Tibial artery (tissue), 4 donors: ENCODE data around the gene PARD3B.

Experiments used
- DNase-seq, 2 donors: peaks; one replicate each; pipeline ENCODE4 v3.0.0-alpha.2; 2019
- H3K27ac ChIP-seq, 2 donors: fragments of 200-600 bp; sonication (generic) in 1 of 2; 1 replicate in 1 of 2; 2 replicates in 1 of 2; pipeline ENCODE4 v1.5.1; 2018 to 2019; ENCODE audit warnings: mild to moderate bottlenecking in 1 of 2
- H3K27me3 ChIP-seq, 2 donors: fragments of 200-600 bp; sonication (generic) in 1 of 2; one replicate each; pipeline versions ENCODE4 v1.5.1 to v1.6.0; 2016 to 2019
- H3K36me3 ChIP-seq, 3 donors: fragments of 200-600 bp; sonication (generic) in 2 of 3; one replicate each; pipeline ENCODE4 v1.5.1; 2016 to 2019; ENCODE audit warnings: mild to moderate bottlenecking in 2 of 3
- H3K4me1 ChIP-seq, 4 donors: fragments of 200-600 bp; sonication (generic) in 2 of 4; 1 replicate in 3 of 4; 2 replicates in 1 of 4; pipeline ENCODE4 v1.5.1; 2016 to 2019
- H3K4me3 ChIP-seq, 2 donors: fragments of 200-600 bp; sonication (generic) in 1 of 2; 1 replicate in 1 of 2; 2 replicates in 1 of 2; pipeline ENCODE4 v1.5.1; 2018 to 2019; ENCODE audit warnings: mild to moderate bottlenecking in 2 of 2
- H3K9me3 ChIP-seq, 3 donors: fragments of 200-600 bp; sonication (generic) in 1 of 3; one replicate each; pipeline ENCODE4 v1.5.1; 2016 to 2019
- CTCF ChIP-seq, 2 experiments: fragments of 200-600 bp in 1 of 2; fragments of 450-650 bp in 1 of 2; IDR thresholded peaks; one replicate each; pipeline ENCODE4 v1.5.1; 2017 to 2019; ENCODE audit warnings: antibody characterized with exemption in 2 of 2, mild to moderate bottlenecking in 1 of 2, moderate library complexity in 1 of 2
- intact Hi-C: fragments of 100-400 bp; cut with DNase I; formaldehyde crosslinking; loops from one replicate; pipeline ENCODE4 v1.15.0; 2023; ENCODE audit warnings: low total_unique reads

PARD3B gene

DNA sequence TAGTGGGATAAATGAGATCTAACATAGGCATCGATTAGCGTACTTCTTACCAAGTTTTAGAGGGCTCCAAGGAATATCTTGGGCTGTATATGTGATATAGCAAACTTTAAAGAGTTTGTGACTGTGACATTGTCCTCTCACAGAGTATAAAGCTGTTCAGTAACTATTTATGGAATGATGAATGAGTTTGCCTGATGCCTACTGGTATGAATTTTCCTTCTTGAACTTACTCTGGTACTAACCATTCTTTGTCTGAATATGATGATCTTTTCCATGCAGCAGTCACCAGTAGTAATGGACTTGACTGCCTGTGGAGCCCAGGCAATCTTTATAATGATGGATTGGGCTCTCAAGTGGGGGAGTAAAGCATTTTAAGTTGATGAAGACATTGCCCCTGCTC lies 120.5 kb downstream of the PARD3B start:
- intact Hi-C loops = no loop called here
- peak overlapping the region in 1 of 2 donors; percentile 29 for H3K27ac ChIP-seq

GRCh38 chr2:204667990-204668389 lies 122.7 kb downstream of the PARD3B start:
- H3K4me1 ChIP-seq = peaks cover 0 to 39% (median 15%) of the 10 kb centered on the region in 4 donors
- H3K9me3 ChIP-seq = no peaks in the 10 kb centered on the region
- H3K27me3 ChIP-seq = no peaks in the 10 kb centered on the region
- H3K4me3 ChIP-seq = no peak overlapping the region
- H3K27ac ChIP-seq = no peak overlapping the region
- TF ChIP-seq CTCF (IDR thresholded peaks at IDR 0.05) = no peak
- intact Hi-C loops = no loop called here
- H3K36me3 ChIP-seq = no peaks in the 10 kb centered on the region
- DNase-seq = no peak

More for the DNA sequence above, 120.5 kb downstream of the PARD3B start:
- Histone ChIP-seq H3K9me3 (no peaks in the 10 kb centered on the region), H3K36me3 (no peaks in the 10 kb centered on the region), H3K4me3 (no peak overlapping the region), H3K27me3 (no peaks in the 10 kb centered on the region), H3K4me1 (peaks cover 0 to 39% (median 15%) of the 10 kb centered on the region in 4 donors)
- TF ChIP-seq CTCF (IDR thresholded peaks at IDR 0.05) = no peak
- DNase-seq = no peak

DNA sequence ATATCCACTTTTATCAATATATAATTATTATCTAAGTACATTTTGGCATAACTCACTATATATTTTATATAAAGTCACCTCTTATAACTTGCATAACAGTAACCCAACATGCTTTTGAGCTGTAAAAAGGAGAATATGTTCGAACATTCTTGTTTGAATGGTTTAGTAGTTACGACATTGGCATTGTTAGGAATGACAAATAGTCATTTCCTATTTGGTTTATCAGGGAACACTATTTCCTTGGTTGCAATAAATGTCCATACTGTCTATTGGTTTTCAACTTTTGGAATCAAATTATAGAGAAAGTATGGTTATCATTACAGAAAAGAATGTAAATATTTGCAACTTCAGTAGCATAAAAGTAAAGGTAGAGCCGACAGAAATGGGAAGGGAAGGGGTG lies 124.1 kb downstream of the PARD3B start:
- Histone ChIP-seq H3K27me3 (no peaks in the 10 kb centered on the region), H3K4me1 (peaks cover 0 to 33% (median 13%) of the 10 kb centered on the region in 4 donors), H3K4me3 (no peak overlapping the region), H3K9me3 (no peaks in the 10 kb centered on the region), H3K27ac (no peak overlapping the region), H3K36me3 (no peaks in the 10 kb centered on the region)
- DNase-seq = no peak
- TF ChIP-seq CTCF (IDR thresholded peaks at IDR 0.05) = no peak
- intact Hi-C loops = no loop called here

- TF ChIP-seq CTCF (IDR thresholded peaks at IDR 0.05) = no peak
- Histone ChIP-seq H3K4me3 (no peak overlapping the region), H3K36me3 (no peaks in the 10 kb centered on the region), H3K27ac (no peak overlapping the region), H3K9me3 (no peaks in the 10 kb centered on the region), H3K4me1 (peaks cover 0 to 26% (median 9%) of the 10 kb centered on the region in 4 donors), H3K27me3 (no peaks in the 10 kb centered on the region)
- no peak for DNase-seq
- intact Hi-C loops = no loop called here
Measured at GRCh38 chr2:204670124-204670523, 124.8 kb downstream of the PARD3B start.

DNA sequence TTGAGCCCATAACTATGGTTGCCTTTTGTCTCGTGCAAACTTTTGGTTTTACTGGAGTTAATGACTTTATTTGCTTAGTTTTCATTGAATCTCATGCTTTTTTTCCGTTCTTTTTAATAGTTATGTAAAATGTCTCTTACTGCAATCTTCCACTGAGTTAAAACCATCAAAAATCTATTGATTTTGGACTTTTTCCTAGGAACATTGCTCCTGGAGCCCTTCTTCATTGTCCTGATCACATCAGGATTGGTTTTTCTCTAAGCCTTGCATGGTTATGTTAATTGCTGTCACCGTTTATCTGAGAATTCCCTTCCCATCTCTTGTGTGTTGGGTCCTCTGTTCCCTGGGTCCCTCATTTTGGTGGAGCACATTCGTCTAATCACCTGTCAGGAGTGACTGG lies 125.5 kb downstream of the PARD3B start:
- H3K27me3 ChIP-seq = no peaks in the 10 kb centered on the region
- no peak for DNase-seq
- TF ChIP-seq CTCF (IDR thresholded peaks at IDR 0.05) = no peak
- no peaks in the 10 kb centered on the region for H3K36me3 ChIP-seq
- peaks cover 0 to 20% (median 3%) of the 10 kb centered on the region in 4 donors for H3K4me1 ChIP-seq
- intact Hi-C loops = no loop called here
- no peak overlapping the region for H3K27ac ChIP-seq
- H3K4me3 ChIP-seq = no peak overlapping the region
- no peaks in the 10 kb centered on the region for H3K9me3 ChIP-seq

- no peaks in the 10 kb centered on the region for H3K27me3 ChIP-seq
- no peak for DNase-seq
- no peak overlapping the region for H3K27ac ChIP-seq
- no peaks in the 10 kb centered on the region for H3K36me3 ChIP-seq
- no peaks in the 10 kb centered on the region for H3K9me3 ChIP-seq
- intact Hi-C loops = no loop called here
- no peak for TF ChIP-seq CTCF (IDR thresholded peaks at IDR 0.05)
- H3K4me1 ChIP-seq = peaks cover 0 to 8% (median 0%) of the 10 kb centered on the region in 4 donors
- no peak overlapping the region for H3K4me3 ChIP-seq
Measured at GRCh38 chr2:204672772-204673171, 127.5 kb downstream of the PARD3B start.
